Neural cell (in vitro differentiated cells): ENCODE measurements around the gene GYPC. TPM values are rescaled to one million over a fixed set of nuclear protein-coding genes. Genes with fewer than 3 reads are reported as not detected.

Experiments
- H2AFZ ChIP-seq: fragments of 200-600, 300-800 bp; sonication (generic), shearing (Covaris generic); 2 replicates; pipeline ENCODE4 v1.6.0; 2014; ENCODE audit warnings: low read depth, mild to moderate bottlenecking, antibody characterized with exemption, low read length, moderate library complexity
- H3F3A ChIP-seq: fragments of 200-600 bp; shearing (Covaris generic); 2 replicates; pipeline ENCODE4 v1.6.1; 2016; ENCODE audit warnings: mild to moderate bottlenecking, moderate library complexity, mixed read lengths, antibody characterized with exemption, low read length; ENCODE audit not compliant: insufficient read depth, poor library complexity, severe bottlenecking
- H3K27ac ChIP-seq: fragments of 200-600, 300-800 bp; sonication (generic), shearing (Covaris generic); 2 replicates; pipeline ENCODE4 v1.5.1; 2014; ENCODE audit warnings: mild to moderate bottlenecking, low read length, moderate library complexity
- H3K27me3 ChIP-seq: fragments of 300-800, 200-600 bp; sonication (generic), shearing (Covaris generic); 2 replicates; pipeline ENCODE4 v1.6.0; 2014; ENCODE audit warnings: mild to moderate bottlenecking, low read depth, low read length, moderate library complexity; ENCODE audit not compliant: insufficient read depth
- H3K36me3 ChIP-seq: fragments of 300-800, 200-600 bp; sonication (generic), shearing (Covaris generic); 2 replicates; pipeline ENCODE4 v1.5.1; 2014; ENCODE audit warnings: mild to moderate bottlenecking, antibody characterized with exemption, low read length, moderate library complexity; ENCODE audit not compliant: insufficient read depth
- H3K4me2 ChIP-seq: fragments of 300-800, 200-600 bp; sonication (generic), shearing (Covaris generic); 2 replicates; pipeline ENCODE4 v1.6.0; 2014; ENCODE audit warnings: mild to moderate bottlenecking, low read length
- H3K4me3 ChIP-seq: fragments of 300-800, 200-600 bp; sonication (generic), shearing (Covaris generic); 2 replicates; pipeline ENCODE4 v1.5.1; 2014; ENCODE audit warnings: mild to moderate bottlenecking, low read length, moderate library complexity
- H3K79me2 ChIP-seq: fragments of 200-600 bp; shearing (Covaris generic); replicated peaks from 2 replicates; pipeline ENCODE4 v1.6.0; 2014; ENCODE audit warnings: mild to moderate bottlenecking, low read length, moderate library complexity; ENCODE audit not compliant: insufficient read depth
- H3K9ac ChIP-seq: fragments of 300-800, 200-600 bp; sonication (generic), shearing (Covaris generic); 2 replicates; pipeline ENCODE4 v1.6.1; 2016; ENCODE audit warnings: mild to moderate bottlenecking, low read length, mixed read lengths
- H3K9me2 ChIP-seq: fragments of 200-600 bp; shearing (Covaris generic); 2 replicates; pipeline ENCODE4 v1.6.1; 2016; ENCODE audit warnings: mild to moderate bottlenecking, low read length, mixed read lengths; ENCODE audit not compliant: insufficient read depth
- H3K9me3 ChIP-seq: fragments of 200-600, 300-800 bp; sonication (generic), shearing (Covaris generic); 2 replicates; pipeline ENCODE4 v1.6.1; 2016; ENCODE audit warnings: mild to moderate bottlenecking, mixed run types, low read length, moderate library complexity, mixed read lengths
- H4K20me1 ChIP-seq: fragments of 200-600 bp; shearing (Covaris generic); 2 replicates; pipeline ENCODE4 v1.6.1; 2016; ENCODE audit warnings: mild to moderate bottlenecking, mixed run types; ENCODE audit not compliant: insufficient read depth
- CTCF ChIP-seq: fragments of 450-650 bp; IDR thresholded peaks from 2 replicates; pipeline ENCODE4 v1.5.1; 2014; ENCODE audit warnings: antibody characterized with exemption, mild to moderate bottlenecking, moderate library complexity; ENCODE audit not compliant: poor library complexity, severe bottlenecking
- EP300 ChIP-seq: fragments of 450-650 bp; conservative IDR thresholded peaks from 2 replicates; pipeline ENCODE4 v1.6.1; 2014; ENCODE audit warnings: antibody characterized with exemption, mild to moderate bottlenecking, moderate library complexity; ENCODE audit not compliant: poor library complexity, severe bottlenecking
- EZH2 ChIP-seq: fragments of 200-600, 300-800 bp; shearing (Covaris generic), sonication (generic); IDR thresholded peaks from 2 replicates; pipeline ENCODE4 v1.6.1; 2014; ENCODE audit warnings: antibody characterized with exemption, low read length, borderline replicate concordance, mild to moderate bottlenecking; ENCODE audit not compliant: insufficient read depth, poor library complexity, severe bottlenecking
- MXI1 ChIP-seq: fragments of 450-650 bp; conservative IDR thresholded peaks from 2 replicates; pipeline ENCODE4 v1.6.1; 2014; ENCODE audit warnings: antibody characterized with exemption, mild to moderate bottlenecking; ENCODE audit not compliant: poor library complexity, severe bottlenecking
- POLR2AphosphoS5 ChIP-seq: IDR thresholded peaks from 2 replicates; pipeline ENCODE4 v1.6.1; 2012
- RAD21 ChIP-seq: fragments of 450-650 bp; conservative IDR thresholded peaks from 2 replicates; pipeline ENCODE4 v1.6.1; 2014; ENCODE audit warnings: antibody characterized with exemption, mild to moderate bottlenecking, moderate library complexity
- REST ChIP-seq: IDR thresholded peaks from 2 replicates; pipeline ENCODE4 v1.6.1; 2012; ENCODE audit warnings: borderline replicate concordance
- SMC3 ChIP-seq: fragments of 450-650 bp; conservative IDR thresholded peaks from 2 replicates; pipeline ENCODE4 v1.6.1; 2014; ENCODE audit warnings: antibody characterized with exemption, mild to moderate bottlenecking, moderate library complexity; ENCODE audit not compliant: poor library complexity
- TAF1 ChIP-seq: IDR thresholded peaks from 2 replicates; pipeline ENCODE4 v1.6.1; 2012; ENCODE audit warnings: low read depth
- polyA plus RNA-seq: library from polyadenylated mRNA; depleted of rRNA; stranded (reverse); fragments of >200 nt; gene quantifications from 2 replicates; pipeline ENCODE4 v1.2.3, GENCODE V29; 2014

GYPC gene
- polyA plus RNA-seq, 1 donor from 2014 or later: 0.40 TPM

DNA sequence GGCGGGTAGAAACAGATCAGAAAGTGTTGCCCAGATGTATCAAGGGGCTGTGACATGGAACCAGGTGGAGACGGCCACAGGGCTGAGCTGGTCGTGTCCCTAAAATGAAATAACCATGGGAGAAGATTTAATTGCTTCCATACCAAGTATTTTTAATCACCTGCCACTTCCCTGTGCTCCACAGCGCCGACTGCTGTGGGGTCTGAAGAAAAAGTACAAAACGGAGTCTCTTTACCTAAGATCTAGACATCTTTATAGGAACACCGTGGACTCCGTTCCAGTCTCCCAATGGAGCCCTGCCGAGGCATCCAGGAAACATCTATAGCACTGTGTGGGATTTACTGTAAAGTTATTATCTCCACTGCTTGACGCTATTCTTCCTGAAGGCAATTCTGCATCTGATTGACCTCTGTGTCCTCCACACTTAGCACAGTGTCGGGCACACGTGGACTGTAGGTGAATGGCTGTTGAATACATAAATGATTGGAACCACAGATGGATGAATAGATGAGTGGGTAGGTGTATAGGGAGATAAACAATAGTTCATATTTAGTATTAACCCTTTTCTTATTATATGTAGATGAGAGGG is 21.6 kb upstream of the GYPC start:
- H3K27ac ChIP-seq: no peak overlapping the region
- no peaks in the 10 kb centered on the region for H3K9me3 ChIP-seq
- no peaks in the 10 kb centered on the region for H3K36me3 ChIP-seq
- no peak overlapping the region for H2AFZ ChIP-seq
- no peaks in the 10 kb centered on the region for H3K79me2 ChIP-seq
- H3K9me2 ChIP-seq: no peaks in the 10 kb centered on the region
- no peak overlapping the region for H3K4me3 ChIP-seq
- H3K9ac ChIP-seq: no peak overlapping the region
- H3F3A ChIP-seq: no peaks in the 10 kb centered on the region
- no peaks in the 10 kb centered on the region for H4K20me1 ChIP-seq
- H3K27me3 ChIP-seq: no peaks in the 10 kb centered on the region
- no peak for TF ChIP-seq TAF1
- no peak for TF ChIP-seq EP300
- no peak for TF ChIP-seq RAD21
- TF ChIP-seq MXI1: no peak
- no peak for TF ChIP-seq EZH2
- TF ChIP-seq REST: no peak
- no peak for TF ChIP-seq POLR2AphosphoS5
- H3K4me2 ChIP-seq: no peak overlapping the region

- H3K4me3 ChIP-seq: no peak overlapping the region
- no peak overlapping the region for H2AFZ ChIP-seq
- H3K9me2 ChIP-seq: no peaks in the 10 kb centered on the region
- H3K9me3 ChIP-seq: no peaks in the 10 kb centered on the region
- no peak overlapping the region for H3K27ac ChIP-seq
- H3F3A ChIP-seq: no peaks in the 10 kb centered on the region
- no peaks in the 10 kb centered on the region for H3K27me3 ChIP-seq
- H3K4me2 ChIP-seq: no peak overlapping the region
- H4K20me1 ChIP-seq: no peaks in the 10 kb centered on the region
- H3K79me2 ChIP-seq: no peaks in the 10 kb centered on the region
- H3K36me3 ChIP-seq: no peaks in the 10 kb centered on the region
- no peak overlapping the region for H3K9ac ChIP-seq
- TF ChIP-seq POLR2AphosphoS5: no peak
- no peak for TF ChIP-seq CTCF
- TF ChIP-seq EP300: no peak
- no peak for TF ChIP-seq REST
- TF ChIP-seq EZH2: no peak
- TF ChIP-seq MXI1: no peak
- no peak for TF ChIP-seq RAD21
- no peak for TF ChIP-seq TAF1
- no peak for TF ChIP-seq SMC3
These were observed 20.7 kb upstream of the GYPC start for GRCh38 chr2:126635281-126635680.
